NT2/D1 (cell line): ENCODE measurements around the gene TMEM247.
"Not testable (repeated sequence)": the region's sequence is repeated elsewhere in the genome, so short reads cannot be mapped to it uniquely, and the experiment has no call there.

Experiments
- DNase-seq: peaks from one replicate; pipeline ENCODE4 v3.0.0-alpha.2; 2011; ENCODE audit warnings: low read depth, low spot score
- H3K27me3 ChIP-seq: 2 replicates; pipeline ENCODE4 v1.6.0; 2011; ENCODE audit warnings: mild to moderate bottlenecking; ENCODE audit not compliant: insufficient read length, insufficient read depth
- H3K36me3 ChIP-seq: 2 replicates; pipeline ENCODE4 v1.6.1; 2011; ENCODE audit warnings: mild to moderate bottlenecking, low read length, mixed read lengths; ENCODE audit not compliant: insufficient read depth, insufficient read length
- H3K4me1 ChIP-seq: 2 replicates; pipeline ENCODE4 v1.5.1; 2011; ENCODE audit not compliant: insufficient read depth, insufficient read length
- H3K4me3 ChIP-seq: 2 replicates; pipeline ENCODE4 v1.5.1; 2011; ENCODE audit warnings: low read depth; ENCODE audit not compliant: insufficient read length
- H3K9ac ChIP-seq: 2 replicates; pipeline ENCODE4 v1.6.0; 2011; ENCODE audit warnings: low read depth; ENCODE audit not compliant: insufficient read length
- H3K9me3 ChIP-seq: 2 replicates; pipeline ENCODE4 v1.5.1; 2011; ENCODE audit warnings: mild to moderate bottlenecking, low read length; ENCODE audit not compliant: insufficient read depth
- SUZ12 ChIP-seq: IDR thresholded peaks from 2 replicates; pipeline ENCODE4 v1.6.1; 2011; ENCODE audit not compliant: insufficient read length, insufficient read depth; ENCODE audit errors: extremely low read depth
- YY1 ChIP-seq: IDR thresholded peaks from 2 replicates; pipeline ENCODE4 v1.6.1; 2011; ENCODE audit not compliant: insufficient read length, insufficient read depth
- ZNF274 ChIP-seq: IDR thresholded peaks from 2 replicates; pipeline ENCODE4 v1.6.1; 2011; ENCODE audit warnings: mild to moderate bottlenecking, low read depth, low read length

The TMEM247 gene

DNA sequence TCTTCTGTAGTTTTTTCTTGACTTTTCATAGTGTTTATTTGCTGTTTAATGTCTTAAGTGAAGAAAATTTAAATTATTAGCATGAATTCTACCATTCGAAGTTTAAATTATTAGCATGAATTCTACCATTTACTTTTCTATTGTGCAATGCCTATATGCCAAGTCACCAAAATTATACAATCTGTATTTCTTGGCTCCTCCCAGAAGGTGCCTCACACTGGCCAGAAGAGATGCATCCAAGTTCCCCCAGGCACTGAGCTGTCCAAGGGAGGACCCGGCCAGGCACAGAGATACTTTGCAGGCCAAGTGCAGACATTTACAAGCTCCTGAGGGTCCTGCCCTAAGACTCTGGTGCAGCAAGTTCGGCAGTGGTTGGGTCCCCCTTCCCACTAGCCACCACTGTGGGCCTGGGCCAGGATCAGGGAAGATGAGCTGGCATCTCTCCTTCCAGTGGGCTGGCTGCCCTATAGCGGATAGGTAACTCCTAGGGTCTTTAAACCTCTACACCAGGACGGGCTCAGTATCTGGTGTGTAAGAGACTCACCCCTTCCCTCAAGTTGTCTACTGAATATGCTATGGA, 31.3 kb downstream of the TMEM247 start:
- Histone ChIP-seq H3K9me3 (no peaks in the 10 kb centered on the region), H3K9ac (no peak overlapping the region), H3K36me3 (no peaks in the 10 kb centered on the region), H3K4me1 (peaks cover 9% of the 10 kb centered on the region), H3K4me3 (no peak overlapping the region), H3K27me3 (no peaks in the 10 kb centered on the region)
- no peak for DNase-seq
- TF ChIP-seq YY1: no peak
- TF ChIP-seq ZNF274: no peak
- TF ChIP-seq SUZ12: no peak

DNA sequence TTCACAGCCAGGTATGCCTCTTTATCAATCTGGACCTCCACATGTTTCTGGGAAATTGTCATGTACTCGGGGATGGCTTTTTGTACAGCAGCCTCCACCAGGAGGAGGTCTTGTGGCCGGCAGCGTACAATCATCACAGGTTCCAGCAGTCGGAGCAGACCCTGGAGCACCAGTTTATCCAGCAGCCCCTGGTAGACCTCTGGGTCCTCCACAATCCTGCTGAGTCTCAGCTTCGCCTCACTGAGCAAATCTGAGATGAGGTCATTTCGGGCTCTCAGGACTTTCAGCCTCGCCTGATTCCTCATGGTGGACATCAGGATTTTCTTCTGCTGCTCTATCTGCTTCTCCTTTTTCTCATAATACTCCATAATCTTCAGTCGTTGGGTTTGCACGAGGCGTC, 32.8 kb downstream of the TMEM247 start:
- H3K9ac ChIP-seq: no peak overlapping the region
- no peak overlapping the region for H3K4me3 ChIP-seq
- DNase-seq: no peak
- no peaks in the 10 kb centered on the region for H3K4me1 ChIP-seq
- no peak for TF ChIP-seq SUZ12
- TF ChIP-seq YY1: no peak
- TF ChIP-seq ZNF274: no peak
- no peaks in the 10 kb centered on the region for H3K9me3 ChIP-seq
- no peaks in the 10 kb centered on the region for H3K36me3 ChIP-seq
- no peaks in the 10 kb centered on the region for H3K27me3 ChIP-seq

DNA sequence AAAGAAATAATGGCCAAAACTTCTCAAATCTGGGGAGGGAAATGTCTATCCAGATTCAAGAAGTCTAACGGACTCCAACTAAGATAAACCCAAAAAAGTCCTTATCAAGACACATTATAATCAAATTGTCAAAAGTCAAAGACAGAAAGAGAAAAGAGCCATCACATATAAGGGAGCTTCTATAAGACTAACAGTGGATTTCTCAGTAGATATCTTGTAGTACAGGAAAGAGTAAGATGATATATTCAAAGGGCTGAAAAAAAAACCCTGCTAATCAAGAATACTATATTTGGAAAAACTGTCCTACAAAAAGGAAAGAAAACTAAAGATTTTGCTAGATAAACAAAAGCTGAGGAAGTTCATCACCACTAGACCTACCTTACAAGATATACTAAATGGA, 35.4 kb downstream of the TMEM247 start:
- TF ChIP-seq YY1: no peak
- no peak for TF ChIP-seq SUZ12
- no peak for TF ChIP-seq ZNF274
- Histone ChIP-seq H3K9ac (no peak overlapping the region), H3K4me1 (no peaks in the 10 kb centered on the region), H3K36me3 (no peaks in the 10 kb centered on the region), H3K27me3 (no peaks in the 10 kb centered on the region), H3K9me3 (no peaks in the 10 kb centered on the region), H3K4me3 (no peak overlapping the region)
- DNase-seq: no peak

DNA sequence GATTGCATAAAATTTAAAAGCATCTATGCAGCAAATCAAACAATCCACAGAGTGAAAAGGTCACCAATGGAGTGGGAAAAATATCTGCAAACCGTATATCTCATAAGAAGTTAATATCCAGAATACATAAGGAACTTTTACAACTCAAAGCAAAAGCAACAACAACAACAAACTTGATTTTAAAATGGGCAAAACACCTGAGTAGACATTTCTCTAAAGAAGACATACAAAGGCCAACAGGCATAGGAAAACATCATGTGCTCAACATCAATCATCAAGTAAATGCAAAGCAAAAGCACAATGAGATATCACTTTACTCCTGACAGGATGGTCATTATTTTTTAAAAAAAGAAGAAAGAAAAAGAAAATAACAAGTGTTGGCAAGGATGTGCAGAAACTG, 38.1 kb downstream of the TMEM247 start:
- Histone ChIP-seq H3K27me3 (no peaks in the 10 kb centered on the region), H3K4me1 (no peaks in the 10 kb centered on the region), H3K9ac (no peak overlapping the region), H3K36me3 (no peaks in the 10 kb centered on the region), H3K4me3 (no peak overlapping the region), H3K9me3 (no peaks in the 10 kb centered on the region)
- DNase-seq: no peak
- TF ChIP-seq YY1 (no peak), ZNF274 (no peak), SUZ12 (no peak)

DNA sequence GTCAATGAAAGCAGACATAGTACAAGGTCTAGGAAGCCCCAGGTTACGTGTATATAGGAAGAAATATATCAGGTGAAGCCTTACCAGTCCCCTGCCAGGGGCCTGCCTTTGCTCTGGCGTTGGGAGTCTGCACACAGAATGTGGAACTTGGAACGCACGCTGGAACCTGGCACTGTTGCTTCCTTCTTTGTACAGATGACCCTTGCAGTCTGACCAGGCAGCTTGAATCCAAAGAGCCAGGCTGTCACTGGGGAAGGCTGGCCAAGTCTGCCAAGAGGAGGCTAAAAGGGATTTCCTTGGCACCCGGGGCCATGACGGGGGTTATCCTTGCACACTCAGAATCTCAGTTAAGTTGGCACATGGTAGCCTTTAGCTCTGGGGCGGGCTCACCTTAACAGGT, 39.5 kb downstream of the TMEM247 start:
- DNase-seq: no peak

DNA sequence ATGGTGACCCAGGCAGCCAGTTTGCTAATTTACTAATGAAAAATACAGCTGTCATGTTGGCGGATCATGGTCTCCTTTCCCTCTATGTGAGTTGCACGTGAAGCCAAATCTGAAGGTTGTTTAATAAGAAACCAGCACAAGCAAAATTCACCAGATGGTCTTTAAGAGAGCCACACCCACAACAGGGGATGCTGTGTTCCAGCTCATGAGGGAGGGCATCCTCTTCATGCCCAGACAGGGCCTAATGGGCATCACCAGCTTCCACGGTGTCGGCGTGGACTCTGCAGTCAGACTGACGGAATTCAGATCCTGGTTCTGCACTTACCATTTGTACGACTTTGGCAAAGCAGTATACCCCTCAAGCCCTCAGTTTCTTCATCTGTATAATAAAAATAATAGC, 39.9 kb downstream of the TMEM247 start:
- Histone ChIP-seq H3K9ac (no peak overlapping the region), H3K4me1 (no peaks in the 10 kb centered on the region), H3K36me3 (no peaks in the 10 kb centered on the region), H3K27me3 (no peaks in the 10 kb centered on the region), H3K4me3 (no peak overlapping the region), H3K9me3 (no peaks in the 10 kb centered on the region)
- TF ChIP-seq YY1: no peak
- TF ChIP-seq SUZ12: no peak
- no peak for TF ChIP-seq ZNF274
- no peak for DNase-seq

More for the DNA sequence above, 39.5 kb downstream of the TMEM247 start:
- Histone ChIP-seq H3K9ac (no peak overlapping the region), H3K36me3 (no peaks in the 10 kb centered on the region), H3K4me3 (no peak overlapping the region), H3K4me1 (no peaks in the 10 kb centered on the region), H3K27me3 (no peaks in the 10 kb centered on the region), H3K9me3 (no peaks in the 10 kb centered on the region)
- no peak for TF ChIP-seq ZNF274
- TF ChIP-seq YY1: no peak
- no peak for TF ChIP-seq SUZ12

DNA sequence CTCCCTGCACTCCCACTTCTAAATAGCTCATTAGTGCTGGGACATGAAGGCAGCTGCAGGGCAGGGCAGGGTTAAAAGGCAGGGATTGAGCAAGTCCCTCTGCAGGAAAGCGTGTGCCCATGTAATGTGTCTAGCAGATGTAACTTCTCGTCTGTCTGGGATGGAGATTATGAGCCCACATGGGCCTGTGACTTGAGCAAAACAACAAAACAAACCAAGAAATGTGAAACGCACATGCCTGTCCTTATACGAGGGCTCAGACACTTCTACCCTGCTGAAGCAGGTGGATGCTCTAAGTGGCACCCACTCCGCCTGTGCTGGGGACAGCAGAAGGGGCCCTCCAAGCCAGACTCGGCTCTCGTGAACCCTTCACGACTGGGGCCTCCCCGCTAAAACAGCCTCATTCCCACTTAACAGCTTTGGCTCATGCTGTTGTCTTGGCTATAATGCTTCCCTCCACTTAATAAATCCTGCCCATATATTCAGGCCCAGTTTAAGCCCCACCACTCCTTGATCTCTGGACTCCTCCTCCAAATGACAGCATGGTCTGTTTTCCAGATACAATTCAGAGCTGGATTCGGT, 40.9 kb downstream of the TMEM247 start:
- Histone ChIP-seq H3K4me1 (no peaks in the 10 kb centered on the region), H3K9me3 (no peaks in the 10 kb centered on the region), H3K4me3 (no peak overlapping the region), H3K36me3 (no peaks in the 10 kb centered on the region), H3K9ac (no peak overlapping the region), H3K27me3 (no peaks in the 10 kb centered on the region)
- TF ChIP-seq SUZ12 (no peak), YY1 (no peak), ZNF274 (no peak)
- no peak for DNase-seq

DNA sequence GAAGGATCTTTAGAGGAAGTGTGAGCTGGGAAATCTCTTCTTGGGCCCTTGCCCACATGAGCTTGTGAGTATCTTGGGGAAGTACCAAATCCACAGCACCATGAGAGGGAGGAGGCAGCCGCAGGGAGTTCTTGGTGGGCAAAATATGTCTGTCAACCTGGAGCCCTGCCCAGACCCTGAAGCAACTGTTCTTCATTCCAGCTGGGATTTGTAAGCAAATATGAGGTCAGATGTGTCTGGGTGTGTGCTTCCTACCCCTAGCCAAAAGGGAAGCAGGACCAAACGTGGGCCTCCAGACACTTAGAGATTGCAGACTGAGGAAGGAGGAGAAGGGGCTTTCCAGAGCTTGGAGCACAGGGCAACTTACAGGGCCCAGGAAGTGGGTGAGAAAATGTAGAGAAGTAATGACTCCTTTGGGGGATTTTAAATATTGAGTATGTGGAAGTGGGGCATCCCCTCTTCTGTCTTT, 41.9 kb downstream of the TMEM247 start:
- Histone ChIP-seq H3K9me3 (no peaks in the 10 kb centered on the region), H3K4me1 (no peaks in the 10 kb centered on the region), H3K36me3 (no peaks in the 10 kb centered on the region), H3K9ac (no peak overlapping the region), H3K4me3 (no peak overlapping the region), H3K27me3 (no peaks in the 10 kb centered on the region)
- no peak for DNase-seq
- no peak for TF ChIP-seq YY1
- TF ChIP-seq ZNF274: no peak
- no peak for TF ChIP-seq SUZ12

DNA sequence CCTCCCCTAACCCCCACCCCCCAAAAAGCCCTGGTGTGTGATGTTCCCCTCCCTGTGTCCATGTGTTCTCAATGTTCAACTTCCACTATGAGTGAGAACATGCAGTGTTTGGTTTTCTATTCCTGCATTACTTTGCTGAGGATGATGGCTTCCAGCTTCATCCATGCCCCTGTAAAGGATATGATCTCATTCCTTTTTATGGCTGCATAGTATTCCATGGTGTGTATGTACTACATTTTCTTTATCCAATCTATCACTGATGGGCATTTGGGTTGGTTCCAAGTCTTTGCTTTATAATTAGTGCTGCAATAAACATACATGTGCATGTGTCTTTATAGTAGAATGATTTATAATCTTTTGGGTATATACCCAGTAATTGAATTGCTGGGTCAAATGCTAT, 43.0 kb downstream of the TMEM247 start:
- not testable (repeated sequence) for H3K9me3 ChIP-seq, H3K36me3 ChIP-seq, H3K9ac ChIP-seq, H3K27me3 ChIP-seq, H3K4me1 ChIP-seq, H3K4me3 ChIP-seq, DNase-seq
